RWPE2 (cell line): Measurements from ENCODE around the gene GGTLC1.

ENCODE experiments used
- ATAC-seq: fragments of 200-7000 bp; cut with Tn5 transposase; 3 replicates; pipeline ENCODE4 v1.9.1; 2021; ENCODE audit warnings: low read depth
- DNase-seq: peaks from one replicate; pipeline ENCODE4 v3.0.0-alpha.2; 2020; ENCODE audit warnings: low spot score
- H3K27ac ChIP-seq: fragments of 450-650 bp; 2 replicates; pipeline ENCODE4 v1.5.1; 2017; ENCODE audit warnings: mild to moderate bottlenecking; ENCODE audit not compliant: poor library complexity, severe bottlenecking
- H3K27me3 ChIP-seq: fragments of 250-450 bp; sonication (Bioruptor Pico); 2 replicates; pipeline ENCODE4 v1.5.1; 2021; ENCODE audit warnings: mild to moderate bottlenecking, moderate library complexity; ENCODE audit not compliant: insufficient read depth, poor library complexity, severe bottlenecking
- H3K36me3 ChIP-seq: fragments of 250-450 bp; sonication (Bioruptor Pico); 2 replicates; pipeline ENCODE4 v1.5.1; 2020; ENCODE audit warnings: low read depth, mild to moderate bottlenecking, moderate library complexity
- H3K4me1 ChIP-seq: fragments of 250-450 bp; sonication (Bioruptor Pico); 2 replicates; pipeline ENCODE4 v1.5.1; 2021; ENCODE audit warnings: mild to moderate bottlenecking, moderate library complexity; ENCODE audit not compliant: insufficient read depth, poor library complexity, severe bottlenecking
- H3K4me3 ChIP-seq: fragments of 250-450 bp; sonication (Bioruptor Pico); 2 replicates; pipeline ENCODE4 v1.5.1; 2021; ENCODE audit warnings: mild to moderate bottlenecking, moderate library complexity; ENCODE audit not compliant: severe bottlenecking
- H3K9me3 ChIP-seq: fragments of 250-450 bp; sonication (Bioruptor Pico); 2 replicates; pipeline ENCODE4 v1.5.1; 2021; ENCODE audit warnings: mild to moderate bottlenecking, moderate library complexity; ENCODE audit not compliant: severe bottlenecking
- TF ChIP-seq, protein P1 (sequence below): fragments of 450-650 bp; IDR thresholded peaks from one replicate; pipeline ENCODE4 v1.5.1; 2017; ENCODE audit warnings: mild to moderate bottlenecking, moderate library complexity; ENCODE audit not compliant: poor library complexity, severe bottlenecking

Gene GGTLC1

DNA sequence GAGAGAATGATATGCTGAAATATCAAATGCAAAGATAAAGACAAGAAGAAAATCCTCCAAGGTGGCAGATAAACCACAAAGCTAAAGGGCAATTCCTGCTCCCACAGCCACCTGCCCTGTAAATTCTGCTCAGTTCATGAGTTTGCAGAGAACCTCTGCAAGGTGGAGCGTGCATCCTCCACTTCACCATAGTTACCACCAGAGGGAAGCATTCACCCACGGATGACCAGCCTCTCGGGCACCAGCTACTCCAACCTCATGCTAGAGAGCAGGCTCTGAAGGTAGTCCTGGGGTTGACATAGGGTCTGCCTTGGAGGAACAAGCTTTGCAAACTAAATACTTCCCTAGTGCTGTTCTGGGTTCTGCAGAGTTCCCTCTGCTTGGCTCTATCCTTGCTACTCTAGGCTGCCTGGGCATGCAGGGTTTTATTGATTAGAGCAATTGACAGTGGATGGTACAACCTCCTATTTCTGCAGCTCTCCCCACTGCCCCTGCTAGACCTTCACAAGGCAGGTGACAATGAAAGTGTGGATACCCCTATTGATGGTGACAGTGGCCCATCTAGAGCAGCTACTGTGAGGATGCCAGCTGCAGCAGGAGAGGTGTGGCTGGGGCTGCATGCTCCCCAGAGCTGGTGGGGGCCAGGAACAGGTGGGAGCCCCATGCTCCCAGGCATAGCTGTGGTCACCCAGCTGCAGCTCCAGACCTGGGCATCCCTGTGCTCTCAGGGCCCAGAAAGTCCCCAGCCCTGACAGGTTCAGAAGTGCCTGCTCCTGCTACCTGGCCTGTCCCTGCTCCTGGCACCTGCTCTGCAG, 51.1 kb downstream of the GGTLC1 start:
- Histone ChIP-seq H3K27ac (no peak overlapping the region), H3K36me3 (no peaks in the 10 kb centered on the region), H3K27me3 (no peaks in the 10 kb centered on the region), H3K4me1 (no peaks in the 10 kb centered on the region), H3K4me3 (no peak overlapping the region), H3K9me3 (no peaks in the 10 kb centered on the region)
- TF ChIP-seq, protein P1, sequence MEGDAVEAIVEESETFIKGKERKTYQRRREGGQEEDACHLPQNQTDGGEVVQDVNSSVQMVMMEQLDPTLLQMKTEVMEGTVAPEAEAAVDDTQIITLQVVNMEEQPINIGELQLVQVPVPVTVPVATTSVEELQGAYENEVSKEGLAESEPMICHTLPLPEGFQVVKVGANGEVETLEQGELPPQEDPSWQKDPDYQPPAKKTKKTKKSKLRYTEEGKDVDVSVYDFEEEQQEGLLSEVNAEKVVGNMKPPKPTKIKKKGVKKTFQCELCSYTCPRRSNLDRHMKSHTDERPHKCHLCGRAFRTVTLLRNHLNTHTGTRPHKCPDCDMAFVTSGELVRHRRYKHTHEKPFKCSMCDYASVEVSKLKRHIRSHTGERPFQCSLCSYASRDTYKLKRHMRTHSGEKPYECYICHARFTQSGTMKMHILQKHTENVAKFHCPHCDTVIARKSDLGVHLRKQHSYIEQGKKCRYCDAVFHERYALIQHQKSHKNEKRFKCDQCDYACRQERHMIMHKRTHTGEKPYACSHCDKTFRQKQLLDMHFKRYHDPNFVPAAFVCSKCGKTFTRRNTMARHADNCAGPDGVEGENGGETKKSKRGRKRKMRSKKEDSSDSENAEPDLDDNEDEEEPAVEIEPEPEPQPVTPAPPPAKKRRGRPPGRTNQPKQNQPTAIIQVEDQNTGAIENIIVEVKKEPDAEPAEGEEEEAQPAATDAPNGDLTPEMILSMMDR: peak; percentile 76
- DNase-seq: no peak
- peak; percentile 97 for ATAC-seq
